GM21423 (cell line): Measurements from ENCODE around the gene ELN.

Source experiments
- ATAC-seq: cut with Tn5 transposase; IDR thresholded peaks from one replicate; pipeline ENCODE4 v1.9.1; 2021; ENCODE audit warnings: mild to moderate bottlenecking, moderate library complexity; ENCODE audit not compliant: unreplicated experiment

The ELN gene

GRCh38 chr7:74023092-74023536 is 4.9 kb upstream of the ELN start:
- ATAC-seq: no peak

- ATAC-seq: no peak
Observed at GRCh38 chr7:74023786-74024185, 4.2 kb upstream of the ELN start.

- ATAC-seq: no peak
Observed at GRCh38 chr7:74025146-74025545, 2.8 kb upstream of the ELN start.

GRCh38 chr7:74025730-74026129 is 2.2 kb upstream of the ELN start:
- ATAC-seq: no peak

- ATAC-seq: no peak
Observed at GRCh38 chr7:74026406-74026902, 1.5 kb upstream of the ELN start.

- ATAC-seq: no peak
Observed at GRCh38 chr7:74026903-74027682, 880 bp upstream of the ELN start.

- no peak for ATAC-seq
Observed at GRCh38 chr7:74028321-74028838, 407 bp downstream of the ELN start.

GRCh38 chr7:74029089-74029785 is 1.3 kb downstream of the ELN start:
- ATAC-seq: no peak

- no peak for ATAC-seq
Observed at GRCh38 chr7:74029991-74030415, 2.0 kb downstream of the ELN start.

- no peak for ATAC-seq
Observed at GRCh38 chr7:74030861-74031260, 2.9 kb downstream of the ELN start.

GRCh38 chr7:74031403-74032190 is 3.6 kb downstream of the ELN start:
- ATAC-seq: no peak

GRCh38 chr7:74032191-74032490 is 4.2 kb downstream of the ELN start:
- ATAC-seq: no peak

GRCh38 chr7:74032624-74033371 is 4.8 kb downstream of the ELN start:
- no peak for ATAC-seq

GRCh38 chr7:74033372-74034311 is 5.7 kb downstream of the ELN start:
- ATAC-seq: no peak

- no peak for ATAC-seq
Observed at GRCh38 chr7:74037609-74038008, 9.6 kb downstream of the ELN start.

GRCh38 chr7:74038194-74038961 is 10.4 kb downstream of the ELN start:
- ATAC-seq: no peak

- no peak for ATAC-seq
Observed at GRCh38 chr7:74039337-74039736, 11.4 kb downstream of the ELN start.

GRCh38 chr7:74040101-74040790 is 12.3 kb downstream of the ELN start:
- ATAC-seq: no peak
